Frontal cortex (tissue), 4 donors: Measurements from ENCODE around the gene ST6GALNAC3. TPM values are rescaled to one million over a fixed set of nuclear protein-coding genes. Genes with fewer than 3 reads are reported as not detected.
"Not testable (repeated sequence)": the region's sequence is repeated elsewhere in the genome, so short reads cannot be mapped to it uniquely, and the experiment has no call there.

Experiments used
- DNase-seq, 2 donors: peaks; one replicate each; pipeline ENCODE4 v3.0.0; 2012; ENCODE audit warnings: low spot score in 2 of 2
- FAIRE-seq: peaks from 2 replicates; lab custom pipeline; 2012; peaks lifted over from hg19 to GRCh38; lab: Jason Lieb, UNC
- total RNA-seq: library from RNA; depleted of rRNA; stranded (reverse); fragments of >200 nt; gene quantifications from one replicate; pipeline ENCODE4 v1.2.3, GENCODE V29; 2014
- donor health status: control.
- donor health status: control.
- donor health status: control.

The ST6GALNAC3 gene
- total RNA-seq, 1 donor from 2014 or later = 14.3 TPM

DNA sequence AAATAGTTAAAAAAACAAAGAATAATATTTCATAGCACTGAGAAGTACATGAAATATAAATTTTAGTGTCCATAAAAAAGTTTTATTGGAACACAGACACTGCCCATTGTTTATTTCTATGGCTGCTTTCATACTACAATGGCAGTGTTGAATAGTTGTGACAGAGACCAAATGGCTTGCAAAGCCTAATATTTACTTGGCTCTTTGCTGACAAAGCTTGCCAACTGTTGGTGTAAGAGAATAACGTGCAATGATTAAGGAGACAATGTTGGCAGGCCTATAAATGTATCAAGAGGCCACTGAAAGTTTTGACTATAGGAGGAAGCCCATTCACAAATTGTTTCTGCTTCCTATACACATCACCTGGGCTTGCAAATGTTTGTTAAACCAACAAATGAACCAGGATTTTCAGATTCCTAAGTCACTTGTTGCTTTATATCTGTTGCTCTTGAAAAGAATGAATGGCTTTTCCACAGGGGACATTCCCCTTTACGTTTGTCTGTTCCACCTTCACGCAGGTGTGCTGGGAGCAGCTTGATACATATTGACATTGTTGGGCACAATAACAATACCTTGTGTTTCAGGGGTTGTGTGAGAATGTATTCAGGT, 5.5 kb upstream of the ST6GALNAC3 start:
- DNase-seq (no peak), FAIRE-seq (no peak)

DNA sequence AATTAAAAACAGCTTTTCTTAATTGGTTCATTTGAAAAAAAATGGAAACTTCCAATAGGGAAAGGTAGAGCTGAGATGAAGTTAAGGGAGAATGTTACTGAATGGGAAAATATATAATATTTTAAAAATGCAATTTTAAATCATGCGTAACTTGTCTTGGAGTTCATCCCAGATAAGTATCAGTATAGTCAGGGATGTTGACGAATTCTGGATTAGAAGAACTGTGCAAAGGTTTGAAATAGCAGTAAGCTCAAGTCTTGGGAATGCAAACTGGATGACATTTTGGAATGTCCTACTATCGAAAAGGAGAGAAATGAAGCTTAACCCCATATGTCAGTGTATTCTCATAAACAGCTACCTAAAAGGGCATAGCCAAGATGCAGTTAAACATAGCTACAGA, 4.0 kb upstream of the ST6GALNAC3 start:
- no peak for DNase-seq
- no peak for FAIRE-seq

DNA sequence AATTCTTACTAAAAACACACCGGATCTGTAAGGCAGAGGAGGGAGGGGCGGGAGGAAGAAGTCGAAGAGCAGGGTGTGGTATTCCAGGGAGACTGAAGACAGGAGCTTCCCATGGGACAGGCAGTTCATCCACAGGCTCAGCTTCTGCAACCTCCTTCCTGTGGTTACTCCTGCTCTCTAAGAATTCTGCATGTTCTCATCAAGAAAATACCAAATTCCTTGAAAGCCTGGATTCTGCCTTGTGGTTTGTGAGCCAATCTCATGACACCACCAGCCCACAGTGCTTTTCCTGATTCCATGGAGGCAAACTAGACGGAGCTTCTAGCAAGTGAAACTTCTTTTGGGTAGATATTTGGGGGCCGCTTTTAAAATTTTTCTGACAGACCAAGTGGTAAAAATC, 1.1 kb upstream of the ST6GALNAC3 start:
- FAIRE-seq (no peak), DNase-seq (no peak)

DNA sequence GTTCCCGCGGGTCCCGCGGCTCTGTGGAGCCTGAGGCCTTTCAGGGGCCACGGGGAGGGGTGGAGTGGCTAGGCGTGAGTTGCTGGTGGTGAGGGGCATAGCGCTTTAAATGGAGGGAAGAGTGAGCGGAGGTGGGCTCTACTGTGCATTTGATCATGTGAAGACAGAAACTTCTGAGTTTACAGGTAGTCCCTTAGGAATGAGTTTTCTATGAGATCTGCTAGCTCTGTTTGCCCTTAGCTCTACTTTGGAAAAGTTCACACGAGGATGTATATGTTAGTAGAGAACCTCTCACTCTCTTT, 593 bp downstream of the ST6GALNAC3 start:
- DNase-seq = no peak
- FAIRE-seq = no peak

DNA sequence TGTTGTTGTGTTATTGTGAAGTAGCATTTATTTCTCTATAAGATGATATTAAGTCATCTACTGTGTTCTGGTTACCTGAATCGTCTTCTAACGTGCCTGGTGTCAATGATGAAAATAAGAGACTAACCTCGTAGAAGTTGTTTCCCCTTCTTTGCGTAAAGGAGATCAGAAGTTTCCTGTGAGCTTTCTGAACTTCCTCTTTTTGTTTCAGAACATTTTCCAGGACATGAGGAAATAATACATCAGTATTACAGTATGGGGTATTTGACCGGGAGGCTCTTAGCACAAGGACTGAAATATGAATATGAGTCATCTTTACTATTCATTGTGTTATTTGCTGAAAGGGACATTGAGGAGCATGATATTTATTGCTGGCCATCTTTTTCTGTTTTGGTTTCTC, 1.3 kb downstream of the ST6GALNAC3 start:
- FAIRE-seq = no peak
- DNase-seq = peak in 1 of 2 donors; percentile 7

DNA sequence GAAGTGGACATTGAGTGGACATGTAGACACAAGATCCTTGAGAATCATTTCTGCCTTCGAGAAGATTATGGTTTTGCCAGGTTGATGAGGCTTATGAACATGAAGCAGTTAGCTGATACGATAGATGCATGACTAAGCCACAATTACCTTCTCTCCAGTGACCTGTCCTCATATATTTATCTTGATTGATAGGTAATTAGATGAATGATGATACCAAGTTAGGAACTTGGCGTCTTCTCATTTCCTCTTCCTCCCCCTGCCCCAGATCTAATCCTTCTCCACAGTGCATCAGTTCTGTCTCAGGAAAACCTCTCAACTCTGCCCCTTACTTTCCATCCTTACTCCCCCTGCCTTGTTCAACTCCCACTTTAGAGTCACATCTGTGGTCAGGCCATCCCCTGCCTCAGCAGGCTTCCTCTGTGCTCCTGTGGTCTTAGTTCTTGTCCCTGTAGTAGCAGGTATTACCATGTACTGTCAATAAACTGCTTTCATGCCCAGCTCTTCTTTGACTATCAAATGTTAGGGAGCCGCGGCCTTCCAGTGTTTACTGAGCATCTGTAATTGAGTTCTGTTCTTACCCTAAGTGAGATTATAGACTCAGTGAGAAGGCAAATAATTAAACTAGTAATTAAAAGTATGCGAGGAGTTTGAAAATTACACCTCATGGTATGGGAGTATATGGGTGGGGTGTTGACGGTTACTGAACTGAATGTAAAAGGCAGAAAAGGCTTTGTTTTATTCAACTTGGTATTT, 5.1 kb downstream of the ST6GALNAC3 start:
- FAIRE-seq (no peak), DNase-seq (no peak)

DNA sequence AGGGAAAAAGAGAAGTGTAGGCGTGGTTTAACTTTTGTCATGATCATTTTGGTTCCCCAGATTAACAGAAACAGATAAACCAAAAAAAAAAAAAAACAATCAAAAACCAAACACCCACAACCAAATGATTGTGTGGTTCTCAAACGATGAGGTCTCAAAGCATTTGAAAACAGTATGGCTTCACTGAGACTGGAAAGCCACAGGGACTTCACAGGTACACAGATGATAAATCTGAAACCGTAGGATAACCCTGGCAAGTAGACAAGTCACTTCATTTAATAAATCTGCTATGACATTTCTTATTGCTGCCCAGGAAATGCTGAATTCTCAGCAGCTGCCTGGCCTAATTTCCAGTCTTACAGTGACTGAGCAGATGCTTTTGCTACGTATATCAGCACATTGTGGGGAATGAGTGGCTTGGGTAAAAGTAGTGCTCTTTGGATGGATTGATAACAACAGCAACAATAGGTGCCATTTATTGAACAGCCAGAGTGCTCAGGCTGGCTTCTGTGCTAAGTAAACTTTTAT, 6.1 kb downstream of the ST6GALNAC3 start:
- no peak for DNase-seq
- no peak for FAIRE-seq

DNA sequence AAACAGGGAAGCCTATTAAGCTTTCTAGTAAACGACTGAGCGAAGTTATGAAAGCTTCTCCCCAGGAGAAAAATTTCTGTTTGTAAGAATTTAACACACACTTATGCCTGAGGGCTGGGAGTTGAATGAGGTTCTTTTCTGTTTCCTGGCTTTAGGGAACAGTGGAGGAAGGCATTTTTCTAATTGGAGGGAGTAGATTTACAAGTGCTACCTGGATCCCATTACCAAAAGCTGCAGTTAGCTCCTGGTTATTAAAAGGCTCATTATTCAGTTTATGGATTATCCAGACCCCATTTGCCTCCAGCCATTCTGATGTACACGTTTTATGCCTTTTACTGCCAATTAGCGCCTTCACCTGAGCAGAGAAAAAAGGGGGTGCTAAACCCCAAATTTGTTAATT, 7.5 kb downstream of the ST6GALNAC3 start:
- FAIRE-seq (no peak), DNase-seq (no peak)

DNA sequence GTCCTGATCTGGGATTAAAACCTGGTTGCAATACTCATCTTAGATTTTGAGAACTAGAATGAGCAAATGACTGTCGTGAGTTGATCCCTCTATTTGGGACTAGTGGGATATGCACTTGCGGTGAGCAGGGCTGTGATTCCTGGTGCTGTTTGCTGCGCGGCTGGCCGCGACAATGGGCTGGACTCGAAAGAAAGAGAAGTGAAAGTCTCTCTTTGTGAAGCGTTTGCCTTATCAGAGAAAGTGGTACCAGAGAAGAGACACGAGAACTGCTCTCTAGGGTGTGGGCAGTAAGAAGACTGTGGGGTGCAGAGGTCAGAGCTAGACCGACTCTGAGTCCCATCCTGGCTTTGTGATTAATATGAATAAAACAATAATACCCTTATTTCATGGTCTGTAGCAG, 8.6 kb downstream of the ST6GALNAC3 start:
- DNase-seq (peak in 1 of 2 donors; percentile 7), FAIRE-seq (no peak)

DNA sequence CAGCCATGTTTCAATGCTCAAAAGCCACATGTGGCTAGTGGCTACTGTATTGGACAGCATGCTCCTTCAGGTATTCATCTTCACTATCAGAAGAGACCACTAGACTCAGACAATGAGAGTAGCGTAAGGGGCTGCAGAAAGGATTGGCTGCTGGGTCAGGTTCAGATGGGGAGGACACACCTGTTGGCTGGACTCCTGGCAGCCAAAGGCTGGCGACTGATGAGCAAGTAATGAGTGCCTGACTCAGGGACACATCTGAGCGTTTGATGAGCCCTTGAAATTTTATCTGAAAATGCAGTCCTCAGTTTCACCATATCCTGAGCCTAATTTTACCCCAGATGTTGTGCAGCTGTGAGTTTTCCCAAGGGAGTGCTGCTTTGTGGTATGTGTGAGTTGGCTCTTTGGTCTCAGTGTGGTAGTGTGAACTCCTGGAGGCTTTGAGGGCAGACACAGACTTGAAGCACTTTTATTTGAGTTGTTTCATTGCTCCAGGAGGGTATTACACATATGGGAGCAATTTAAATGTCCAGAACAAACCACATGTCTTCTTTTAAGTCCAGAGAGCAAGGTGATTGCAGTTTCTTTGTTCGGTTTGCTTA, 9.6 kb downstream of the ST6GALNAC3 start:
- DNase-seq (no peak), FAIRE-seq (no peak)

DNA sequence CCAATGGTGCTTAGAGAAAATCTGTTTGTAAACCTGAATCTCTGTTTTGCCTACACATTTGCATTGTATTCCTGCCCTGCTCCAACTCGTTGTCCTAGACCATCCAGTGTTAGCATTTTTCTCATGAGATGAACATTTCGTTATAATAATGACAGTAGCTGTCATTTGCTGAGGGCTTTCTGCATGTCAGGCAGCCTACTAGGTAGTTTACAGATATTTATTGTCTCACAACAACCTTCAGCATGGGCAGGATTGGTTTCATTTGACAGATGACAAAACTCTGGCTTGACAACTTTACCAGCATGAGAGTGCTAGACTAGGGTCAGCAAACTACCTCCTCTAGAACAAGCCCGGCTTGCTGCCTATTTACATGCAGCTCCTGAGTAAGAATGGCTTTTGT, 10.1 kb downstream of the ST6GALNAC3 start:
- no peak for DNase-seq
- no peak for FAIRE-seq

DNA sequence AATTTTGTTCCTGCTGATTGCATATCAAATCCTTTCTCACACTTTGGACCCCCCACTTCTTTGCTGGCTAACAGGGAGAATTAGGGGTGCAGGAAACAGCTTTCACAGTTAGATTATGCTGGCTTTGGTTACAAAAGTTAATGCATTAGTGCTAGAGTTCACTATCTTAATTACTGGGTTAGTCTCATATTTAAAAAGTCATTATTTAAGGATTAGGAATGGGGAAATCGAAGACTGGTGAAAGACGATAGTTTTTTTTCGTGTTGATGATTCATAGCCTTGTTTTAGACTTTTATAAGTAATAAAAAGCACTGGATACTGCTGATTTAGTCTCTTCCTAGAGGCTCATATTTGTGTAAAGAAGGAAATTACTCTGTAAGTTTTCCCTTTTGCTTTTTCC, 11.6 kb downstream of the ST6GALNAC3 start:
- DNase-seq (no peak), FAIRE-seq (no peak)

DNA sequence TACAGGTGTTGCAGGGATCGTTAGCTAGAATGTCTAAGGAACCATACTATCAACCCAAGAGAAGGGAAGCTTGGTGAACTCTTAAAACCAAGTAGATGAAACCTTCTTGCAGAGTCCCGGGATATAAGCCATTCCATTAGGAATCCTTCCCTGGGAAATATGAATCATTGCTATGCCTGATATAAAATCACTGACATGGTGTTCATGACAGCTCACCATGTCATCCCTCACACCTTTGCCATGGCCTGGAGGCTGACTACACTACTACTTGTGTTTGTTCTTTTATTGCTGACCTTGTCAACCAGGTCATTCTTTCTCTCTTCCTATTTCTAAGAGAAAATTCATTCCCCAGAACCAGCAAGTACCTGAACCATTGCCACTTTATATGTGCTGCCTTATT, 12.1 kb downstream of the ST6GALNAC3 start:
- FAIRE-seq (no peak), DNase-seq (no peak)

DNA sequence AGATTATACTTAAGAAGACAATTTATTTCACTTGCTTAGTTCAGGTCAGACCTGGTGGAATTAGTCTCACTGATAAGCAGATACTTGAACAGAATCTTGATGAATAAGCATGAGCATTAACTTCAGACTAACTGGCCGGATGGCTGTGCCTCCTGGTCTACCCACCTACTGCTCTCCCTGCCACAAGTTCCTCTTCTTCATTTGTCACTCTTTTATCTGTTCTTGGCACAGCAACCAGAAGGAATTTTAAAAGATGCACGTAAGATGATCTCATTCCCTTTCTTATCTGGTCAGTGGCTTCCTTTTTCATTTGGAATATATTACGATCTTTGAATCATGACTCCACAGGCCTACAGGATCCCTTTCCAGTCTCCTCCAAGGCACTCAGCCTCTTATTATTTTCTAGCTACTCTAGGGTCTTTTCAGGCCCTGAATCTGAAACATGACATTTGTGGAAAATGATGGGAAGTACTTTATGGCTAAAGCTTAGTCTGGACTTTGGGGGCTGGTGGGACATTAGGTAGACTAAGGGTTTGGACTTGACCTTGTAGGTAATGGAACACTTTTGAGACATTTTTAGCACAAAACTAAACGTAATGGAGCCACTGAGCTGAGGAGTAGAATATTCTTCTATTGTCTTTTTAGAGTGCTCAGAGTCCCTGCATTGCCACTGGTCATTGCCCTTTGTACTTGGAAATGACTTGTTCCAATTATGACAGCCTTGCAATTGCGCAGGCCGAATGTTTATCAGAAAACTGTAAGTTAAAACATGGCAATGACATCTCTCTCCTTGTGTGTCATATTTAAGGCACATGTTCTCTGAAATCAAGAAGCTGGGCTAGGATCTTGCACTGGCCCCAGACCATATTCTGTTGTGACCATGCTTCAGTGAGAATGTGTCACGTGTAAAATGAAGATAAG, 16.0 kb downstream of the ST6GALNAC3 start:
- DNase-seq (no peak), FAIRE-seq (no peak)

DNA sequence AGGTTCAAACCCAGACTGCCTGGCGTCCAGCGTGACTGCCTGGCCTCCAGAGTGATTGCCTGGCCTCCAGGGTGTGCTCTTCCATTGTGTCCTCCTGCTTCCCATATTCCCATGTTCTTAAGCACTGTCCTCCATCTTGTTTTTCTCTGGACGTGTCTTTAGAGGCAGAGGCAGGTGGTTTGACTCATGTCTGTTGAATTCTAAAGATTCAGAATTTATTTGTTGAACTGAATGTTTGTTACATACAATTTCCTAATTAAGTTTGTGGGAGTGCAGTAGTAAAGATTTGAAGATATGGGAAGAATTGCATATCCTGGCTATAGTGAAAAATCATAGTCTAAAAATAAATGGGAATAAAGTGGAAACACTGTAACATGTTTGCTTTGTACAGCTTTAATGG, 18.3 kb downstream of the ST6GALNAC3 start:
- FAIRE-seq = no peak
- no peak for DNase-seq

DNA sequence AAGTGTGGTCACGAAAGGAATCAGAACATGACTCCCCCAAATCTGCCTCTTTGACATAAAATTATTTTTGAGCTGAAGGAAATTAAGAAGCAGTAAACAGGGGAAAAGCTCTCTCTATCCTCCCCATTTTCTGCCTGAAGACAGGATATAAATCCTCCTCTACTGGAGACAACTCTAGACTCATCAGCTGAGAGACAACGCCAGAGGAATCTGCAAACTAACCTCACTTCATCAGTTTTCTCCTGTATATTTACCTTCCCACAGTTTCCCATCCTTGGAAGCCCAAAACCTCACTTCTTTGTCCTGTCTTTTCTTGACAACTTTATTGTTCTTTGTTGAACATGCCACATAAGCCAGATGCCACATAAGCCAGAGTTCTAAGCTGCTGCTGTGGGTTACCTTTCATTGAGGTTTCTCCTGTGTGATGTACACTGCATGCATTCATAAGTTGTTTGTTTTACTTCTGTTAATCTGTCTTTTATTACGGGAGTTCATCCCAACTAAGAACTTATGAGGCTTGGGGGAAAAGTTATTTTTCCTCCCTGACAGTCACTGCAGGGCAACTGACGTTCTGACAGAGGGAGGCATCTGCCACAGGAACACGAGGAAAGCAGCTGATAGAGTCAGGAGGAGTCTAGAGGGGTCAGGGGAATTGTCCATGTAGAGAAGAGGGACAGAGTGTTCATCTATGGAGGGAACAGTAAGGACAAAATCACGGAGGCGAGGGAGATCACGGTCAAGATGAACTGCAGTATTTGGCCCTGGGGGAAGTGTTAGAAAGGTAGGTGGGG, 19.2 kb downstream of the ST6GALNAC3 start:
- FAIRE-seq = no peak
- no peak for DNase-seq

DNA sequence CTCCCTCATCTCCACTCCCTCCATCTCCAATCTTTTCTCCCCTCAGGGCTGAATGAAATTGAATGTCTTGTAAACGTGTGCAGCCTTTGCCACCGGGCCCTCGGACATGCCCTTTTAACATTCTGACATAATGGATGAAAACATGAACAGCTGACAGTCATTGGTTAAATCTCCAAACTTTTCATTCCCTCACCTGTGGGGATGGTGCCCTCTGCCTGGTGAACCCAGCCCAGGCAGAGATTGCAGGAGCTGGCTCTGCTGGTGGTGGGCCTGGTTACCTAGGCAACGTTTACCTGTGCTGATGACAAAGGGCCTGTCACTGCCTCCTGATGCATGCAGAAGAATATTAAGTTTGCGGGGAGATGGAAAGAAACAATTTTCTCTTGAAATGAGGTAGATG, 21.3 kb downstream of the ST6GALNAC3 start:
- DNase-seq (no peak), FAIRE-seq (no peak)

DNA sequence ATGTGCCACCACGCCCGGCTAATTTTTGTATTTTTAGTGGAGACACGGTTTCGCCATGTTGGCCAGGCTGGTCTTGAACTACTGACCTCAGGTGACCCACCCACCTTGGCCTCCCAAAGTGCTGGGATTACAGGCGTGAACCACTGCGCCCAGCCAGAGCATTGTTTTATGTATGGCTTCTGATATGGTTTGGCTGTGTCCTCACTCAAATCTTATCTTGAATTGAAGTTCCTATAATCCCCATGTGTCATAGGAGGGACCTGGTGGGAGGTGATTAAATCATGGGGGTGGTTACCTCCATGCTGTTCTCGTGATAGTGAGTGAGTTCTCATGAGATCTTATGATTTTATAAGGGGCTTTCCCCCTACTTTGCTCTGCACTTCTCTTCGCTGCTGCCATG, 22.5 kb downstream of the ST6GALNAC3 start:
- FAIRE-seq, DNase-seq: not testable (repeated sequence)

DNA sequence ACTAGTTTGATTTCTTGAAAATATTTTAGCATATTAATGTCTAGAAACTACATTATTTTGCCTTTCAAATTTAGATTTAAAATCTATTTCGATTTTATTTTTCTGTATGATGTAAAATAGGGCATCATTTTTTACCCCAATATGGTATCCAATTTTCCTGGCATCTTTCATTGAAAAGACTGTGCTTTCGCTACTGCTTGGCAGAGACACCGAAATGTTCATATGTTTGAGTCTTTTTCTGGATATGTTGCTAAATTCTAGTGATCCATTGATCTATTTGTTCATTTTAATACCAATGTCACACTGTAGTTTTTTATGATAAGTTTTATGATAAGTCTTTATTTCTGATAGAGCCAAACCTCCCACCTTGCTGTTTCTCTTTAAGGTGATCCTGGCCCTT, 24.3 kb downstream of the ST6GALNAC3 start:
- FAIRE-seq = no peak

DNA sequence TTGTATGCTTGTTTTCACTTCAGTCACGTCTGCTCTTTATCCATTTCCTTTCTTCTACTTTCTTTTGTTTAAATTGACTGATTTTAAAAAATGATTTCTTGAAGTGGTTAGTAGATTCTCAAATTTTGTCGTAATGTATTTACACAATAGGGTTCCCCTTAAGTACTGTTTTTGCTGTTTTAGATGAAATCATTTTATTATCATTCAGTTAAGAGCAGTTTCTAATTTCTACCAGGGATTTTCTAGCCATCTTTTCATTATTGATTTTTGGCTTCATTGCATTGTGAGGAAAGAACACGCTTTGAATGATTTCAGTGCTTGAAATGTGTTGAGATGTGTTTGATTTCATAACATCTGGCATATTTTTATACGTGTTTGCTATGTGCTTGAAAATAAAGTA, 27.0 kb downstream of the ST6GALNAC3 start:
- FAIRE-seq = no peak
- DNase-seq = no peak

More for the DNA sequence above, 24.3 kb downstream of the ST6GALNAC3 start:
- DNase-seq = no peak
